ENCODE results near the gene VOPP1.

DNA sequence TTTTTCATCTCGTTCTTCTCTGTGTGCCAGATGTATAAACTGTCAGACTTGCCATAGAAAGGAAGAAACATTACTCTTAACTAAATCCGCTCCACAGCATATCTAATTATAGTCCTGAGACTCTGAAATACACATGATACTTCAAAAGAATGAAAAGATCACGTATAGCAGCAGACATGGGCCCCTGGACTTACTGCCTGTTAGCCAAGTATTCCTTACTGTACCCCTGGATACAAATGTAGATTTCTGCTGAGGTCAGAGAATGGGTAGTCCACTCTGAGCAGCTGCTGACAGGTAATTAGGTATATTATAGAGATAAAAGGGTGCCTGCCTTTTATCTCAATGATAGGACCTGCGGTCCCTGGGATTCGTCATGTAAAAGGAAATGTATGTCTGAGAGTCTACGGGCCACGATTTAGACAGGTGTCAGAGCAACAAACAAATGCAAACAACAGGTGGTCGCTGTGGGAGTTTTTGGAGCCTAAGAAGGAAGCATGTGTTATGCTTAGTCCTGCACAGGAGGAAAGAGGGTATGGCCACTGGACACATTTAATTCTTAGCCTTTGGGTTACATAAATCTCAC, 69.4 kb downstream of the VOPP1 start:
- TF ChIP-seq CTCF (conservative IDR thresholded peaks at IDR 0.05; ENCODE audit: low read depth, low read length), result no peak
- TF ChIP-seq EZH2 (IDR thresholded peaks at IDR 0.05; ENCODE audit: low read length, unreplicated experiment), result no peak
